Activated T-cell treated with anti-CD3 and anti-CD28 coated beads for 1 hour (primary cell): ENCODE results near the gene PMPCA.

Experiments used
- DNase-seq: peaks from one replicate; pipeline ENCODE4 v3.0.0-alpha.2; 2020; ENCODE audit warnings: low read depth

Gene PMPCA

DNA sequence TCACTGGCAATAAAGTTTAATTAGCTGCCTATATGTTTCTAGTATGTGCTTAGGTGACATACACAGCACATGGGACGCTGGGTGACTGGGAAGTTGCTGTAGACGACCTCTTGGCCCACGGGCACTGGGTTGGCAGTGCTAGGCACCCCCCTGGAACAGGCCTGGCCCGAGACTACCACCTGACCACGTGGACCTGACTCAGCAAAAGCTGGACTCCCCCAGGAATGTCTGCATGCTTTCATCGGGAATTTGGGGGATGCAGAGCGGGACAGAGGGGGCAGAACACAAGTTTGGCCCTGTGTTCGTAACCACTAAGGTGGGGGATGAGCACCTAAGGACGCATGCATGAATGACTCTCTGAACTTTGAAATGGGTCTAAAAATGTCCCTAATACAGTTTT lies 45.8 kb downstream of the PMPCA start:
- no peak for DNase-seq

DNA sequence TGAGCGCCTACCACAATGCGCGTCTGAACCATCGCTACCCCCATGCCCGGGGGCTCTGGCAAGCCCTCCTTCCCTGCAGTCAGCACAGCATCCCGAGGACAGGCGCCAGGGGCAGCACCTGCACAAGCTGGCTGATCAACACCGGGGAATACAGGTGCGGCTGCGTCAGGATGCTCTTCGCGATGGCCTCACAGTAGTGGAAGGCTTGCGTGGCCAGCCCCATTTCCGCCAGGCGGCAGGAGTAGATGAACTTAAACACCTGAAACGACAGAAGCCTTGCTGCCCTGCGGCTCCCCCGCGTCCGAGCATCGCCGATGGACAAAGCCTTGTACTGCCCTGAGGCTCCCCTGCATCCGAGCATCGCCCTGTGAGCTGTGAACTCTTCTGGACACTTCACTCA lies 46.9 kb downstream of the PMPCA start:
- no peak for DNase-seq

DNA sequence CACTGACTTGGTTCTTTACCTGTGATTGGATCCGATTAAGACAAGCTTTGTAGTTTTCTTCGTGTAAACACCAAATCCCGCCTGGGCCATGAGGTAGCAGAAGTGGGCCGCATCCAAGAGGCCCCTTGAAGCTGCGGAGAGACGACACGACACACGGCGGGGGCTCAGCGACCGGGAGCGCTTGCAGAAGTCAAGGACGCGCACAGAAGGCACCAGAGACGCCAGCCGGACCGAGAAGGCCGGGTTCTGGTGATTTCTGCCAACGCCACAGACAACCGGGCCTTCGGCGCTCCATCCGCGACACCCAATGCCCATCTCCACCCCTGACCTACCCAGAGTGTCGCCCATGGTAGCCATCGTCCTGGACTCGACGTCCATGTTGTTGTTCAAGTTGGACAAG lies 49.0 kb downstream of the PMPCA start:
- no peak for DNase-seq

DNA sequence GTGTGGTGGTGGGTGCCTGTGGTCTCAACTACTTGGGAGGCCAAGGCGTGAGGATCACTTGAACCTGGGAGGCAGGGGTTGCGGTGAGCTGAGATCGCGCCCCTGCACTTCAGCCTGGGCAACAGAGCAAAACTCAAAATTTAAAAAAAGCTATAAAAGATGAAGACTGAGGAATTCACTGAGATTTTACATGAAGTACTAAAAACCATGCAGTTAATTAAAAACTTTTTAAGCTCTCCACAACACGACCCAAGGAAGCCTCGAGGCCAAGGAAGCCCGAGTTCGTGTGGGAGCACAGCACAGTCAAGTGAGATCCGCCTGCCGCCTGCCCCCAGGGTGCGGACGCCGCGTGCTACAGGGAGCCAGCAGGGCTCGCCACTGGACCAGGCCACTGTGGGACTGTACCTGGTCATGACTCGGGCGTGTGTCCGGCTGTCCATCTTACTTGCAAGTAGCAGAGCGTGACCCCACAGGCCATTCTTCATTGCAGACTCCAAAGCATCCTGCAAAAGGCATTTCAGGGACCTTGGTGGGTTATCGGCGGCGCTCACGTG lies 50.4 kb downstream of the PMPCA start:
- DNase-seq: no peak

DNA sequence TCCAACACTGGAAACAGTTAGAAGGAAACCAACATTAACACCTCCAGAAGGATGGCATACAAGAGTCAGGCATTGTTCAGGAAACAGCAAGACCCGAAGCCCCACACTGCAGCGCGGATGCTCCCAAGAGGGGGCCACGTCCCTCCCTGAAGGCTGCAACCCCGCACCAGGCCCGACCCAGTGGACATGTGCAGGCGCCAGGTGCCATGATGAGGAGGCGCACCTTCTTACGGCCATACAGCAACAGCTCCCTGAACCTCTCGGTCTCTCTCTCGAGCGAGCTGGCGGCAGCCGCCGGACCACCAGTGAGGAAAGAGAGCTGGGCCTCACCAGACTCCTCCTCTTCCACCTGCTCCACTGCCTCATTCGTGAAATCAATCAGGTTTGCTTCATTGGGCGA lies 52.2 kb downstream of the PMPCA start:
- no peak for DNase-seq

DNA sequence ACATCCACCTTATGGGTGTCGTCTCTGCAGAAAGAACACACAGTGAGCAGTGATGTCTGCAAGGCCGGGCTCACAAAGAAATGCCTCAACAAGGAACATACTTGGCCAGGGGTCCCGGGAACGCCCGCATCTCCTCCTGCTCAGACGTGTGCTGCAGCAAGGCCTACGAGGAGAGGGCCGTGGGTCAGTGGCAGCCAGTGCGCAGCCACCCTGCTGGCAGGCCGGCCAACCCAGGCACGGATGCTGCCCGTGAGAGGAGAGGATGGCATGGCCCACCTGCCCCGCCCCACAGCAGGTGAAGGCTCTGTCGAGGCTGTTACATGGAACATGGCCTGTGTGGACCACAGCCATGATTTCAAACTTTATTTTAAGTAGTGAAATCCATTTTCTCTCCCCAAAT lies 53.1 kb downstream of the PMPCA start:
- no peak for DNase-seq

DNA sequence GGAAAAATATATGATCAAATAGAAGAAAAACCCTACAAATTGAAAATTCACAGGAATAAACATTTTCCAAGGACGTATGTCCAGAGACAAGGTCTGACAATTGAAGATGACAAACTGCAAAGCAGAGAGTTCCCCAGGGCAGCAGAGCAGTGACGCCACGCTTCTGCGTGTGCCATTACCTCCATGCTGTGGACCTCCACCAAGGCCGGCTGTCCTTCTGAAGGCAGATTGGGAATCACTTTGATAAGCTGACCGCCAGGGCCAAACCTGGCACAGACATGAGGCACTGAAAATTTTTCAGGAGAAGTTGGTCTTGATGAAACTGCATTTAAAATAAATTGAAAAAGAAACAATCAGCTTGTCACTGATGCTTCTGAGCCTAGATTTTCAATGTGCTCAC lies 53.8 kb downstream of the PMPCA start:
- no peak for DNase-seq

DNA sequence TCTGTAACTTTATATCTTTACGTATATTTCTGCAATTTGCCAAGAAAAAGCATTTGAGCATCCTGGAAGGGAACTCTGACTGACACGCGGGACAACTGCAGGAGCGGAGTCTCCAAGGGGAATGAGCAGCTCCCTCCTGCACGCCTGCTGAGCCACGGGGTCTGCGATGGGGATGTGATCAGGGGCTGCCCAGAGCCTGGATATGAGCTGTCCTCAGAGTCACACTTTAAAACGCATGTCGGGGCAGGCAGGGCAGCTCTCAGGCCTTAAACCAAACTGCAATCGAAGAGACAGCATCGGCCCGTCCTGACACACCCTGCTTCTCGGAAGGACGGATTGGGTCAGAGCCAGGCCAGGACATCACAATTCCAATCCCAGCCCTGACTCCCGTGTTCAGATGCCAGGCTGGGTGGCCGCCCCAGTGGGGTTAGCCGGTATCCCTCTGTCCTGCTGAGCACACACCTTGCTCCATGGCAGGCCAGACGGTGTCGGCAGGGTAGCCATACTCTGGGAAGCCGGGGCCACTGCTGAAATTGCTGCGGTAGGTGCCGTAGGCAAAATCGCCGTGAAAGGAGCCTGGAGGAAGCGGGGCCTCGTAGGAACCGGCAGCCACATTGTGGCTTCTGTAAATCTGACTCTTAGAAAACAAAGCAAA lies 55.2 kb downstream of the PMPCA start:
- no peak for DNase-seq

DNA sequence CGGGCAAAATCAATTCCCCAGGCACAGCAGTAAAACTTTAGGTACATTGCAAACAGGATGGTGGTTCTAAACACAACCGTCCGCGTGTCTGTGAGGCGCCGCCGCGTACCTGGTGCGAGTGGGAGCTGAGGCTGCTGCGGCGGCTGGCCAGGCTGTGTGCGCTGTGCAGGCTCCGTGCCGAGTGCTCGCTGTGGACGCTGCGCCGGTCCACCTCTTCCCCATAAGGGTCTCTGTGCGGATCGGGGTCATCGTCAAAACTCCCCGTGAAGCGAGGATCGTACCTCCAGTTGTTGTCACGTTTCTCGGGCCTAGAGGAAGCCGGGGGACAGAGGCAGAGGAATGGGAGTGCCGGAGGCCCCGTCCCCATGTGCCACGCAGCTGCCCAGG lies 55.7 kb downstream of the PMPCA start:
- DNase-seq: no peak

DNA sequence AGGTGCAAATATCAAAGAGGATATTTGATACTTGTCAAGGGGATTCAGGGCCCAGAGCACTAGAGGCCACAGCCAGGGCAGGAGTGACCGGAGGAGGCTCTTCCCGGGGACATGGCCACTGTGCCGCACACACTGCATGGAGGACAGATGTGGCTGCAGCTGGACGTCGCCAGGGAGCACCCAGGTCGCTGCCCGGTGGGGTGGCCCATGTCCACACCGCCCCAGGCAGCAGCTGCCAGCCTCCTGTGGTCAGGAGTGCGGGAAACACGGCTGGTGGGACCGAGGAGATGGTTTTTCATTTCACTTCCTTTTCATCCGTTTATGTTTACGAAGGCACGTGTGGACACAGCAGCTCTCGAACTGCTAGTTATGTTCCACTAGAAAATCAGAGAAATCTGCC lies 57.3 kb downstream of the PMPCA start:
- DNase-seq: no peak

DNA sequence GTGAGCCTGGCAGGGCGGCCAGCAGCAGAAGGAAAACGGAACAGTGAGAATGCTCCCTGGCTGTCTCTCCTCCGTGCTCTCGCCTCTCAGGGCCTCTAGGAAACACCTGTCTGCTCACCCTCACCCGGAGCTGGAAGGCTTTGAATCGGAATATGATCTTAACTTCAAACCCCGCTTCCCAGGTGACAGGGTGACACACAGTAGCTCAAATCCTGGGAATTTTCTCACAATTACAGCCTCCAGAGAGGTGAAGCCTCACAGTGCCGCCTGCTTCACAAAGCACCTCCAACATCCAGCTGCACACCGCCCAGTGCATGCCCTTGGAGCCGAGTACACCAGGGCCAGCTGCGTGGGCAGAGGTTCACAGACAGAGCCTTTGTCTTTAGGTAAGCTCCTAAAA lies 59.9 kb downstream of the PMPCA start:
- no peak for DNase-seq

DNA sequence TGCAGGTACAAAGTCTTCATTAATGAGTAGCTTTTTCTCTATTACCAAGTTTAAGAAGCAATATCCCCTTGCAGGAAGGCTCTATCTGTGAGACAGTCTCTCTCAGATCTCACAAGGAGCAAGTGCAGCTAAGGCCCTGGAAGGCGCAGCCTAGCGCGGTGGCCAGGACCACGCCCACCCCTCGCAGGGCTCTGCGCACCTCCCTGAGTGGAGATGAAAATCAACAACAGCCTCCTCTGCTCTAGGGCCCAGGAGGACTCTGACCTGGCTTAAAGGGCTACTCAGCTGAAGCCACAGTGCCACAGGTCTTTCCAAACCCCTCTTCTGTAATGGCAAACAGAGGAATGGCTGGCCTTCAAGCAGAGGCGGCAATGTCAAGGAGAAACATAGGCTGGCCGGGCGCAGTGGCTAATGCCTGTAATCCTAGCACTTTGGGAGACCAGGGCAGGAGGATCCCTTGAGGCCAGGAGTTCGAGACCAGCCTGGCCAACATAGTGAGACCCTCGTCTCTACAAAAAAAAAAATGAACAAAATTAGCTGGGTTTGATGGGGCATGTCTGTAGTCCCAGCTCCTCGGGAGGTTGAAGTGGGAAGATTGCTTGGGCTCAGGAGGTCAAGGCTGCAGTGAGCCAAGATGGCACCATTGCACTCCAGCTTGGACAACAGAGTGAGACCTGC lies 60.5 kb downstream of the PMPCA start:
- no peak for DNase-seq

DNA sequence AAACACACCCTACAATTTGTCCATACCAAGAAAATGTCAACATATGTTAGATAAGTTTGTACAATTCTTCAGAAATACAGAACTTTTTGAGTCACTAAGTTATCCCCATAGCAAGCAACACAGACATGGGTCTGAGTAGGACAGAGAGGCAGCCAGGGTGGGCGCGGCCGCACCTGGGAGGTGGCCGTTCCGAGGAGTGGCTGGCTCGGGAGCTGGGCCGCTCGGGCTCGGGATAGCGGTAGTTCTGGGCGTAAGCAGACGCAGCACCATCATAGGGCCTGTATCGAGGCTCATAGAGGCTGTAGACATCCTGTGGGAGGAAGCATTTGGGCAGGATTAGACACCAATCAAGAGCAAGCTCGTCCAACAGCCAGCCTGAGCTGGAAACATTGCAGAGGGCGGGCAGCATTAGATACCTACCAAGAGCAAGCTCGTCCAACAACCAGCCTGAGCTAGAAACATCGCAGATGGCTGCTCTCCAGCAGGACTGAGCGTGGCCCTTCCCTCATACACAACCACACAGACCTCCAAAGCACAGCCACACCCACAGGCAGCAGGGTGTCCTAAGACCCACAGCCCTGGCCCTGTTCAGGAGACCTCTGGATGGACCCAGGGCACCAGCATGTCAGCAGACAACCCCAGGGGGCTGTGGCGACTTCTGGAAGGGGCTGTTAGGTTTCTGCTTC lies 61.5 kb downstream of the PMPCA start:
- no peak for DNase-seq

DNA sequence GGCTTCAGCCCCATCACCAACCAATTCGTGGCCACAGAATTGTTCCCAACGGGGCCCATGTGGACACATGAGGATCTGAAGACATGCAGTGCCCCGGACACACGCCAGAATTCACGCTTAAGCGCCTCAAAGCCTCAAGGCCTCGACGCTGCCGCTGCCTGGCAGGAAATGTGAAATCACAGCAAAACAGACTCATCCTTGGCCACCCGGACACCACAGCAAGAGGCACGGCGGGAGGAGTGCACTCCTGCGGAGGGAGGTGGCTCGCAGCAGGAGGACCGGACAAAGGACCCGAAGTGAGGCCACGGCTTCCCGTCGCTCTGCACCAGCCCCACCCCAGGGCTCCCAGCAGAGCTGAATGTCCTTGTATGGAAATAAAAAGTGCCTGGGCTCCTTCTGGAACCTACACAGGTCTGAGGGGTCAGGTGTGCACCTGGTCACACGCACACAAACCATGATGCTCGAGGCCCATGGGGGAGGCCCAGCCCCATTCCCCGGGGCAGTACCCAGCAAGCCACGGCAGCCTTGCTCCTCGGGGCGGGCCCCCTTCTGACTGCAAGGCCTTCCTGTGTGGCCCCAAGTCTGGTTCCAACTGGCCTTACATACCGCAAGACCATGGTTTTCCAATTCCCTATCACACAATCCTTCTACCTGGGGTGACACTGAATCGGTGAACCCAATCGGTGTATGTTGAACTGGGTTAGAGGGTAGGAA lies 62.3 kb downstream of the PMPCA start:
- DNase-seq: no peak

DNA sequence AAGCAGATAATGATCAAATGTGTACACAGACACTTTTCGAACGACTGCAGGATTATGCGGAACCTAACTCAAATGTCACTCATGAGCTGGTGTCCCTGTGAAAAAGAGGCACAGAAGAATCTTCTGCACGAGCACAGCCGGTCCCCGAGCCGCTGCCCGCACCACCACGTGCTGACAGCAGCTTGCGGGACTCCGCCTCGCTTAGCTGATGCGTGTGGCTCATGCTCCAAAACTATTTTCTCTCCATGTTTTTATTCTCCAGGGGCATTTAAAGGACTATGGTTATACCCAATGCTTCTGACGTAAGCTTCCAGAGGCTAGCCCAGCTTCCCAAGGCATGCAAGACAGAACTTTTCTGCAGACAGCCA lies 62.9 kb downstream of the PMPCA start:
- DNase-seq: no peak
